PC-3 (cell line): Measurements from ENCODE around the gene CRHR2.

Experiments
- CTCF ChIP-seq: fragments of 300-600 bp; sonication (generic); conservative IDR thresholded peaks from 2 replicates; pipeline ENCODE4 v1.5.1; 2017; ENCODE audit warnings: antibody characterized with exemption, low read depth, mild to moderate bottlenecking, low read length
- EZH2 ChIP-seq: fragments of 300-600 bp; sonication (generic); IDR thresholded peaks from one replicate; pipeline ENCODE4 v1.6.1; 2017; ENCODE audit warnings: antibody characterized with exemption, mild to moderate bottlenecking, low read length; ENCODE audit not compliant: unreplicated experiment

- TF ChIP-seq CTCF = no peak
- TF ChIP-seq EZH2 = no peak
Measured at GRCh38 chr7:30616318-30616717, 65.9 kb downstream of the CRHR2 start.
